Keratinocyte (primary cell): ENCODE measurements around the gene CIB4. TPM values are rescaled to one million over a fixed set of nuclear protein-coding genes. Genes with fewer than 3 reads are reported as not detected.

Source experiments
- DNase-seq: peaks from one replicate; pipeline ENCODE4 v3.0.0-alpha.2; 2011; ENCODE audit warnings: low read depth, missing footprints, low spot score
- FAIRE-seq: peaks from 2 replicates; lab custom pipeline; 2011; peaks lifted over from hg19 to GRCh38; lab: Jason Lieb, UNC
- H2AFZ ChIP-seq: 2 replicates; pipeline ENCODE4 v1.6.0; 2012; ENCODE audit warnings: low read length, control low read depth, inconsistent platforms; ENCODE audit not compliant: control insufficient read depth
- H3K27ac ChIP-seq: 2 replicates; pipeline ENCODE4 v1.5.1; 2011; ENCODE audit warnings: low read length; ENCODE audit not compliant: control insufficient read depth, insufficient read depth
- H3K27me3 ChIP-seq: 3 replicates; pipeline ENCODE4 v1.6.0; 2011; ENCODE audit warnings: low read length; ENCODE audit not compliant: control insufficient read depth, insufficient read depth; ENCODE audit errors: extremely low read depth
- H3K36me3 ChIP-seq, 2 experiments: 2 replicates in 1 of 2; 3 replicates in 1 of 2; pipeline ENCODE4 v1.5.1; 2011; ENCODE audit warnings: low read length in 2 of 2, mild to moderate bottlenecking in 1 of 2; ENCODE audit not compliant: control insufficient read depth in 2 of 2, insufficient read depth in 2 of 2; ENCODE audit errors: extremely low read depth in 1 of 2
- H3K4me1 ChIP-seq: 3 replicates; pipeline ENCODE4 v1.5.1; 2011; ENCODE audit warnings: low read length; ENCODE audit not compliant: control insufficient read depth, insufficient read depth; ENCODE audit errors: extremely low read depth
- H3K4me2 ChIP-seq: 3 replicates; pipeline ENCODE4 v1.6.0; 2011; ENCODE audit warnings: low read depth, low read length; ENCODE audit not compliant: control insufficient read depth, insufficient read depth; ENCODE audit errors: extremely low read depth
- H3K4me3 ChIP-seq, 3 experiments: fragments of 200-600 bp in 1 of 3; sonication (generic) in 1 of 3; 2 replicates in 2 of 3; 3 replicates in 1 of 3; pipeline ENCODE4 v1.5.1; 2011 to 2016; ENCODE audit warnings: low read length in 3 of 3, mild to moderate bottlenecking in 3 of 3, control low read depth in 2 of 3, inconsistent platforms in 1 of 3, low read depth in 1 of 3, mixed read lengths in 1 of 3, mixed run types in 1 of 3, moderate library complexity in 1 of 3; ENCODE audit not compliant: control insufficient read depth in 2 of 3, insufficient read depth in 2 of 3; ENCODE audit errors: extremely low read depth in 1 of 3
- H3K79me2 ChIP-seq: 2 replicates; pipeline ENCODE4 v1.6.0; 2012; ENCODE audit warnings: low read length; ENCODE audit not compliant: control insufficient read depth, insufficient read depth
- H3K9ac ChIP-seq: 3 replicates; pipeline ENCODE4 v1.6.0; 2011; ENCODE audit warnings: low read length; ENCODE audit not compliant: control insufficient read depth, insufficient read depth; ENCODE audit errors: extremely low read depth
- H3K9me1 ChIP-seq: 3 replicates; pipeline ENCODE4 v1.6.0; 2011; ENCODE audit warnings: low read length; ENCODE audit not compliant: control insufficient read depth, insufficient read depth; ENCODE audit errors: extremely low read depth
- H3K9me3 ChIP-seq: 2 replicates; pipeline ENCODE4 v1.5.1; 2012; ENCODE audit warnings: low read depth, low read length; ENCODE audit not compliant: control insufficient read depth
- H4K20me1 ChIP-seq: 3 replicates; pipeline ENCODE4 v1.6.0; 2011; ENCODE audit warnings: low read length; ENCODE audit not compliant: control insufficient read depth, insufficient read depth; ENCODE audit errors: extremely low read depth
- EZH2 ChIP-seq: IDR thresholded peaks from one replicate; pipeline ENCODE4 v1.6.1; 2012; ENCODE audit warnings: inconsistent platforms, mild to moderate bottlenecking, low read length, moderate library complexity
- dilution Hi-C: fragments of 300-500 bp; cut with MboI; formaldehyde crosslinking; loops from one replicate; pipeline ENCODE4 v1.7.0; 2020; ENCODE audit warnings: low sequenced_read_pairs; ENCODE audit not compliant: extremely low pct_ligation_motif_present
- polyA plus RNA-seq, 5 experiments: library from polyadenylated mRNA; depleted of rRNA in 3 of 5; stranded (reverse) in 3 of 5; stranded (forward) in 1 of 5; unstranded in 1 of 5; fragments of >200 nt; gene quantifications; 1 replicate in 1 of 5; 2 replicates in 3 of 5; 3 replicates in 1 of 5; pipeline versions ENCODE4 v1.2.1 to v1.2.3, GENCODE V29; 2011 to 2012; ENCODE audit warnings: missing spikeins in 2 of 5, low read depth in 1 of 5, low replicate concordance in 1 of 5
- TF ChIP-seq, protein P1 (sequence below), 3 experiments: IDR thresholded peaks in 1 of 3; conservative IDR thresholded peaks in 1 of 3; optimal IDR thresholded peaks in 1 of 3; 2 replicates in 2 of 3; 3 replicates in 1 of 3; pipeline versions ENCODE3 to v1.5.1; 2011; ENCODE audit warnings: low read length in 3 of 3, mild to moderate bottlenecking in 3 of 3, moderate library complexity in 2 of 3, control low read depth in 1 of 3, inconsistent platforms in 1 of 3; ENCODE audit not compliant: insufficient read depth in 2 of 3; ENCODE audit errors: extremely low read depth in 1 of 3

The CIB4 gene
- polyA plus RNA-seq, 1 donor (not counting 4 experiments of a cell fraction or from before 2014, with no cell fraction given), result not detected

DNA sequence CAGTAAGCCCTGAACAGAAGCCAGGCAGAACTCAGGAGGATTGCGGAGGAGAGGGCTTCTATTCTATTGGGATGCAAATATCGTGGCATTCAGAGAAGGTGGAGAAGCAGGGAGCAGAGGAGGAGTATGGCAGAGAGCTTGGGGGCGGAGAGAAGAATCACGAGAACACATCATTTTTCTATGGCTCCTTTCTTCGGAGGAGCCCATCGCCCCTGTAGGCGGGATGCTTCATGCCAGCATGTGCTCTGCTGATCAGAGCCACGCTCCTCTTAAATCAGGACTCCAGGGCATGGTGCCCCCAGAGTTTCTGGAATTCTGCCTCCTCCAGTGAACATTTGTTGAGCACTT lies 71.1 kb downstream of the CIB4 start:
- no peaks in the 10 kb centered on the region for H3K9me3 ChIP-seq
- H3K36me3 ChIP-seq, result no peaks in the 10 kb centered on the region
- no peaks in the 10 kb centered on the region for H4K20me1 ChIP-seq
- H3K9me1 ChIP-seq, result no peaks in the 10 kb centered on the region
- dilution Hi-C loops, result no loop called here
- no peak overlapping the region for H3K9ac ChIP-seq
- no peak overlapping the region for H3K27ac ChIP-seq
- FAIRE-seq (no peak), DNase-seq (no peak)
- no peaks in the 10 kb centered on the region for H3K79me2 ChIP-seq
- no peak for TF ChIP-seq EZH2
- TF ChIP-seq, protein P1, sequence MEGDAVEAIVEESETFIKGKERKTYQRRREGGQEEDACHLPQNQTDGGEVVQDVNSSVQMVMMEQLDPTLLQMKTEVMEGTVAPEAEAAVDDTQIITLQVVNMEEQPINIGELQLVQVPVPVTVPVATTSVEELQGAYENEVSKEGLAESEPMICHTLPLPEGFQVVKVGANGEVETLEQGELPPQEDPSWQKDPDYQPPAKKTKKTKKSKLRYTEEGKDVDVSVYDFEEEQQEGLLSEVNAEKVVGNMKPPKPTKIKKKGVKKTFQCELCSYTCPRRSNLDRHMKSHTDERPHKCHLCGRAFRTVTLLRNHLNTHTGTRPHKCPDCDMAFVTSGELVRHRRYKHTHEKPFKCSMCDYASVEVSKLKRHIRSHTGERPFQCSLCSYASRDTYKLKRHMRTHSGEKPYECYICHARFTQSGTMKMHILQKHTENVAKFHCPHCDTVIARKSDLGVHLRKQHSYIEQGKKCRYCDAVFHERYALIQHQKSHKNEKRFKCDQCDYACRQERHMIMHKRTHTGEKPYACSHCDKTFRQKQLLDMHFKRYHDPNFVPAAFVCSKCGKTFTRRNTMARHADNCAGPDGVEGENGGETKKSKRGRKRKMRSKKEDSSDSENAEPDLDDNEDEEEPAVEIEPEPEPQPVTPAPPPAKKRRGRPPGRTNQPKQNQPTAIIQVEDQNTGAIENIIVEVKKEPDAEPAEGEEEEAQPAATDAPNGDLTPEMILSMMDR (optimal IDR thresholded peaks at IDR 0.05 in 1 of 3, IDR thresholded peaks at IDR 0.05 in 1 of 3, conservative IDR thresholded peaks at IDR 0.05 in 1 of 3; ENCODE audit: extremely low read depth in 1 of 3, insufficient read depth in 2 of 3, low read length in 3 of 3), result no peak
- H3K27me3 ChIP-seq, result peaks cover 59% of the 10 kb centered on the region
- H3K4me2 ChIP-seq, result no peak overlapping the region
- no peak overlapping the region for H2AFZ ChIP-seq
- no peaks in the 10 kb centered on the region for H3K4me1 ChIP-seq
- no peak overlapping the region for H3K4me3 ChIP-seq

DNA sequence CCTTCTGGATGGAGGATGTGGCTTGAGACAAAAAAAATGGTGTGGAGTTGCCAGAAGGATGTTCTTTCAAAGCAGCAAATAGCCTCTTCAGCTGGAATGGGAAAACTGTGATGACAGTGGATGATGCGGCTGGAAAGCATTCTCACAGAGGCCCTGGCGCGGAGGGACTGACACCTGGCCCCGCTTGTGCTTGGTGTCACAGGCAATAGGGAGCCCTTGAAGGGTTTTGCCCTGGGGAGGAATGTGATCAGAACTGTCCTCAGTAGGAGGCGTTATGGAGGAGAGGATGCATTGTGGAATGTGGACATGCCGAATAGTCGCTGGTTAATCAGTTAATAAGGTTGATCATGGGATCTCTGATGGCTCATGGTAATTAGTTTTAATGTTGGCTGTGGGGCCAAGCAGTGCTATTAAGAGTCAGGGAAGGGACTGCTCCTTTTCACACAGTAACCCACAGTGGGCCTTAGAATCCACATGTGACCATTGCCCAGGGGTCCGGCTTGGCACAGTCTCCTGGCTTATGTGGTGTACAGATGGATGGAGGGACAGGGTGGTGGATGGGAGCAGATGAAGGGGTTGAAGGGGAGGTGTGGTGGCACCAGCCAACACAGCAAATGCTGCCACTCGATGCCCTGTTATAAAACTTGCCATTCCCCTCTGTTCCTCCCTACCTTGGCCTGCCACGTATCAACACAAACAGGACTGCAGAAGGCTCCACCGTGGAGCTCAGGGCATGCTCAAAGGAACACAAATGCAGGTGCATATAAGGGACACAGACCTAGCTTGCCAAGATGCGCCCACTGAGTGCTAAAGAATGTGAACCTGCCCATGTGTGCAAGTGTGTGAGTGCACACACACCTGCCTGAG lies 71.7 kb downstream of the CIB4 start:
- no peaks in the 10 kb centered on the region for H3K9me3 ChIP-seq
- no peaks in the 10 kb centered on the region for H4K20me1 ChIP-seq
- H3K4me1 ChIP-seq, result no peaks in the 10 kb centered on the region
- H3K36me3 ChIP-seq, result no peaks in the 10 kb centered on the region
- FAIRE-seq (no peak), DNase-seq (no peak)
- no peaks in the 10 kb centered on the region for H3K79me2 ChIP-seq
- H3K9me1 ChIP-seq, result no peaks in the 10 kb centered on the region
- no peak overlapping the region for H3K4me2 ChIP-seq
- no peak overlapping the region for H3K9ac ChIP-seq
- TF ChIP-seq EZH2, result no peak
- TF ChIP-seq, protein P1 (optimal IDR thresholded peaks at IDR 0.05 in 1 of 3, IDR thresholded peaks at IDR 0.05 in 1 of 3, conservative IDR thresholded peaks at IDR 0.05 in 1 of 3; ENCODE audit: extremely low read depth in 1 of 3, insufficient read depth in 2 of 3, low read length in 3 of 3), result no peak
- no peak overlapping the region for H3K27ac ChIP-seq
- H3K4me3 ChIP-seq, result no peak overlapping the region
- H2AFZ ChIP-seq, result no peak overlapping the region
- dilution Hi-C loops, result no loop called here
- peaks cover 59% of the 10 kb centered on the region for H3K27me3 ChIP-seq
